SK-N-SH (cell line): ENCODE data around the gene ANGPTL8. TPM values are rescaled to one million over a fixed set of nuclear protein-coding genes. Genes with fewer than 3 reads are reported as not detected.

ENCODE experiments used
- CTCF ChIA-PET: fragments of 300-600, 350-600 bp; formaldehyde crosslinking; extraction: SDS; loops from one replicate; lab custom pipeline; 2021; lab: Yijun Ruan, JAX
- POLR2A ChIA-PET: fragments of 350-600 bp; sonication (Branson Sonifier 250); formaldehyde crosslinking; extraction: SDS; loops from one replicate; lab custom pipeline; 2020; ENCODE audit warnings: antibody characterized with exemption, inconsistent platforms; lab: Yijun Ruan, JAX
- DNase-seq: peaks from one replicate; pipeline ENCODE4 v3.0.0; 2012
- H2AFZ ChIP-seq: fragments of 200-600 bp; sonication (generic); 2 replicates; pipeline ENCODE4 v1.8.1; 2016; ENCODE audit warnings: antibody characterized with exemption, mild to moderate bottlenecking, low read depth
- H3F3A ChIP-seq: fragments of 200-600 bp; sonication (generic); replicated peaks from 2 replicates; pipeline ENCODE3; 2016; ENCODE audit warnings: antibody characterized with exemption, mild to moderate bottlenecking; ENCODE audit not compliant: insufficient read depth
- H3K27ac ChIP-seq, 2 experiments: fragments of 200-500 bp in 1 of 2; fragments of 200-600 bp in 1 of 2; sonication (Bioruptor generic) in 1 of 2; sonication (generic), shearing (Covaris generic) in 1 of 2; 2 replicates each; pipeline versions ENCODE4 v1.5.1 to v1.6.1; 2014 to 2016; ENCODE audit warnings: low read depth in 2 of 2, inconsistent platforms in 1 of 2, low read length in 1 of 2, mild to moderate bottlenecking in 1 of 2, mixed read lengths in 1 of 2
- H3K27me3 ChIP-seq: fragments of 200-600 bp; sonication (generic), shearing (Covaris generic); 2 replicates; pipeline ENCODE4 v1.6.1; 2016; ENCODE audit warnings: mixed run types; ENCODE audit not compliant: insufficient read depth
- H3K36me3 ChIP-seq, 2 experiments: fragments of 200-500 bp in 1 of 2; fragments of 200-600 bp in 1 of 2; sonication (Bioruptor generic) in 1 of 2; sonication (generic) in 1 of 2; replicated peaks in 1 of 2; 2 replicates each; pipeline versions ENCODE3 to v1.5.1; 2014 to 2016; ENCODE audit warnings: low read length in 1 of 2, mild to moderate bottlenecking in 1 of 2; ENCODE audit not compliant: insufficient read depth in 2 of 2, control insufficient read depth in 1 of 2
- H3K4me1 ChIP-seq, 2 experiments: fragments of 200-500 bp in 1 of 2; fragments of 200-600 bp in 1 of 2; sonication (Bioruptor generic) in 1 of 2; sonication (generic), shearing (Covaris generic) in 1 of 2; 2 replicates each; pipeline versions ENCODE4 v1.5.1 to v1.6.1; 2014 to 2016; ENCODE audit warnings: low read depth in 1 of 2, low read length in 1 of 2, mixed run types in 1 of 2; ENCODE audit not compliant: insufficient read depth in 2 of 2, control insufficient read depth in 1 of 2
- H3K4me2 ChIP-seq: fragments of 200-600 bp; sonication (generic), shearing (Covaris generic); 2 replicates; pipeline ENCODE4 v1.6.1; 2017; ENCODE audit warnings: mixed run types
- H3K4me3 ChIP-seq, 2 experiments: fragments of 200-500 bp in 1 of 2; fragments of 200-600 bp in 1 of 2; sonication (Bioruptor generic) in 1 of 2; sonication (generic), shearing (Covaris generic) in 1 of 2; 2 replicates each; pipeline versions ENCODE4 v1.5.1 to v1.8.1; 2014 to 2016; ENCODE audit warnings: low read depth in 2 of 2, inconsistent platforms in 1 of 2, low read length in 1 of 2, mild to moderate bottlenecking in 1 of 2, mixed read lengths in 1 of 2, moderate library complexity in 1 of 2
- H3K79me2 ChIP-seq: fragments of 200-600 bp; sonication (generic); 2 replicates; pipeline ENCODE4 v1.8.1; 2017; ENCODE audit warnings: mild to moderate bottlenecking; ENCODE audit not compliant: insufficient read depth
- H3K9ac ChIP-seq: fragments of 200-600 bp; sonication (generic); 2 replicates; pipeline ENCODE4 v1.6.1; 2017; ENCODE audit warnings: mixed run types
- H3K9me2 ChIP-seq: fragments of 200-600 bp; sonication (generic); 2 replicates; pipeline ENCODE4 v1.6.1; 2017; ENCODE audit warnings: mixed run types
- H3K9me3 ChIP-seq: fragments of 200-600 bp; sonication (generic); 2 replicates; pipeline ENCODE4 v1.6.1; 2017; ENCODE audit warnings: mixed run types, mild to moderate bottlenecking, moderate library complexity
- H4K20me1 ChIP-seq: fragments of 200-600 bp; sonication (generic); 2 replicates; pipeline ENCODE4 v1.6.1; 2017; ENCODE audit warnings: mild to moderate bottlenecking, mixed run types; ENCODE audit not compliant: insufficient read depth
- FOXM1 ChIP-seq: IDR thresholded peaks from 2 replicates; pipeline ENCODE4 v1.4.0; 2012; ENCODE audit warnings: low read depth, mild to moderate bottlenecking
- RCOR1 ChIP-seq: fragments of 150-350 bp; IDR thresholded peaks from 2 replicates; pipeline ENCODE4 v1.6.1; 2017; ENCODE audit warnings: antibody characterized with exemption, low read length
- SMC3 ChIP-seq: IDR thresholded peaks from 2 replicates; pipeline ENCODE4 v1.6.1; 2012; ENCODE audit warnings: low read depth, low read length, improper control_type of control experiment
- TEAD4 ChIP-seq: IDR thresholded peaks from 2 replicates; pipeline ENCODE4 v1.4.0; 2012; ENCODE audit warnings: mild to moderate bottlenecking, borderline replicate concordance; ENCODE audit not compliant: insufficient read depth
- WGBS: methylation state at CpG from one replicate; pipeline ENCODE4 v1.1.6; 2017; ENCODE audit warnings: low lambda C conversion rate; 5-methylcytosine and 5-hydroxymethylcytosine counted together
- polyA plus RNA-seq, 3 experiments: library from polyadenylated mRNA; depleted of rRNA; stranded (reverse); fragments of >200 nt; gene quantifications; 2 replicates each; pipeline ENCODE4 v1.2.3, GENCODE V29; 2012
- TF ChIP-seq, protein P1 (sequence below): IDR thresholded peaks from 2 replicates; pipeline ENCODE4 v1.4.0; 2012; ENCODE audit warnings: low read depth, borderline replicate concordance
- TF ChIP-seq, protein P2 (sequence below): fragments of 200-600 bp; sonication (generic); IDR thresholded peaks from 2 replicates; pipeline ENCODE4 v1.6.1; 2017; ENCODE audit warnings: antibody characterized with exemption, mild to moderate bottlenecking, moderate library complexity
- TF ChIP-seq, protein P3 (sequence below): fragments of 150-350 bp; IDR thresholded peaks from 2 replicates; pipeline ENCODE4 v1.6.1; 2017; ENCODE audit warnings: antibody characterized with exemption, low read length, low read depth, borderline replicate concordance

The ANGPTL8 gene
- polyA plus RNA-seq, 1 of the 3 experiments (the other 2 are of a cell fraction), result 0.21 TPM

DNA sequence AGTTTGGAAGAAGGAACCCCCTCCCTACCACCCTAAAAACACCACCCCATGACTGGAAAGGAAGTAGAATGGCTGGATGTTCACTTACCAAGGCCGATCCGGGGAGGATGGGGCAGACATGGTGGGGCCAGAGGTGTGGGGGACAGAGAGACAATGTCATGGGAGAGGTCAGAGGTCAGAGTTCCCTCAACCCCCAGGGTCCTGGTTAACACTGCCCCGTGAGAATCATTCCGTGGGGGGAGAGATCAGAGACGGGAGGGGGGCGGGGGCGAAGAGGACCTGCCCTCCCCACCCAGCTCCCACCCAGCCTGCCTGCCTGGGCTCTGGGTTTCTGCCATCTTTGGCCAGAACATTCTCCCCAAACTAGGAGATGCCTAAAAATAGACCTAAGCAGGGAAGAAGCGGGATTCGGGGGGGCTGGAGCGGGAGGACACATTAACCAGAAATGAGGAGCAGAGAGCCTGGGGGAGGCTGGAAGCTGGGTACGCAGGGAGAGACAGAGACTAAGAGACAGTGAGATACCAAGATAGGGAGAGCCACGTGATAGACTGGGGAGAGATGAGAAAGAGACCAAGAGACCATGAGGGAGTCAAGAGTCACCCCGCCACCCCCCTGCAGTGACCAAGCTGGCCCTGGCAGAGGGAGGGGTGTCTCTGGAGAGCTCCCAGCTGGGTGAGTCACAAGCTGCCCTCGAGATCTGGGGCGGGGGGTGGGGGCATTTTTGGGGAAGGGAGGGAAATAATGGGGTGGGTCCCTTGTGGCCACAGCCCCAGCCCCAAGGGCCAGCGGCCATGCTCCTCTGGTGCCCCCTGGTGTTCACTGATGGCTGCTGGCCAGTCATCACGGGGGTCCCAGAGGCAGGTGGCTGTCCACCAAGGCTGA lies 36.0 kb upstream of the ANGPTL8 start (continued):
- TF ChIP-seq, protein P1, sequence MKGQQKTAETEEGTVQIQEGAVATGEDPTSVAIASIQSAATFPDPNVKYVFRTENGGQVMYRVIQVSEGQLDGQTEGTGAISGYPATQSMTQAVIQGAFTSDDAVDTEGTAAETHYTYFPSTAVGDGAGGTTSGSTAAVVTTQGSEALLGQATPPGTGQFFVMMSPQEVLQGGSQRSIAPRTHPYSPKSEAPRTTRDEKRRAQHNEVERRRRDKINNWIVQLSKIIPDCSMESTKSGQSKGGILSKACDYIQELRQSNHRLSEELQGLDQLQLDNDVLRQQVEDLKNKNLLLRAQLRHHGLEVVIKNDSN, result peak; percentile 75; the same call in 1 of the 2 replicates
- TF ChIP-seq TEAD4 (no peak), FOXM1 (no peak), RCOR1 (no peak), SMC3 (peak; percentile 87)
- TF ChIP-seq, protein P2, sequence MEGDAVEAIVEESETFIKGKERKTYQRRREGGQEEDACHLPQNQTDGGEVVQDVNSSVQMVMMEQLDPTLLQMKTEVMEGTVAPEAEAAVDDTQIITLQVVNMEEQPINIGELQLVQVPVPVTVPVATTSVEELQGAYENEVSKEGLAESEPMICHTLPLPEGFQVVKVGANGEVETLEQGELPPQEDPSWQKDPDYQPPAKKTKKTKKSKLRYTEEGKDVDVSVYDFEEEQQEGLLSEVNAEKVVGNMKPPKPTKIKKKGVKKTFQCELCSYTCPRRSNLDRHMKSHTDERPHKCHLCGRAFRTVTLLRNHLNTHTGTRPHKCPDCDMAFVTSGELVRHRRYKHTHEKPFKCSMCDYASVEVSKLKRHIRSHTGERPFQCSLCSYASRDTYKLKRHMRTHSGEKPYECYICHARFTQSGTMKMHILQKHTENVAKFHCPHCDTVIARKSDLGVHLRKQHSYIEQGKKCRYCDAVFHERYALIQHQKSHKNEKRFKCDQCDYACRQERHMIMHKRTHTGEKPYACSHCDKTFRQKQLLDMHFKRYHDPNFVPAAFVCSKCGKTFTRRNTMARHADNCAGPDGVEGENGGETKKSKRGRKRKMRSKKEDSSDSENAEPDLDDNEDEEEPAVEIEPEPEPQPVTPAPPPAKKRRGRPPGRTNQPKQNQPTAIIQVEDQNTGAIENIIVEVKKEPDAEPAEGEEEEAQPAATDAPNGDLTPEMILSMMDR, result peak; percentile 79
- TF ChIP-seq, all 33 proteins: peak for 9

DNA sequence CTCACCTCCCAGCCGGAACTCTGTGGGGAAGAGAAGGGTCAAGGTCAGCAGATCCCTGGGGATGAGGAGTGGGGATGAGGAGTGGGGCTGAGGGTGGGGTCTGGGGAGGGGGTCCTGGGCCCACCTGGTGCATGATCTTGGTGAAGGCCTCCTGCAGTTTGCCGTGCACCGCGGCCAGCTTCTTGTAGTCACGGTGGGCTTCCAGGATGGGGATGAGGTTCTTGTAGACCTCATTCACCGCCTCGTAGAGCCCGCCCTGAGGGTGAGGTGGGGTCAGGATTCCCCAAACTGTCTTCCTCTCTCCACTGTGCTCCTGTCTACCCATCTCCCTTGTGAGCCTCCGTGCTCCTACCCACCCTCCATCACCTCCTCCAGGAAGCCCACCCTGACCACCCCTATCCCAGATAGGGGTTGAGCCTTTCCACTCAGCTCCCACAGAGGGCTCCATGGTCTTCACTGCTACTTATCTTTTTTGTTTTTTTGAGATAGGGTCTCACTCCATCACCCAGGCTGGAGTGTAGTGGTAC lies 35.3 kb upstream of the ANGPTL8 start:
- Histone ChIP-seq H3K9me3 (no peaks in the 10 kb centered on the region), H3K9me2 (no peaks in the 10 kb centered on the region), H3K9ac (no peak overlapping the region), H3K4me1 (peaks cover 4 to 8% of the 10 kb centered on the region in 2 experiments; a peak in 3 of 4 replicates), H3K4me2 (peak overlapping the region; percentile 45; the same call in 1 of the 2 replicates), H2AFZ (no peak overlapping the region), H4K20me1 (peaks cover under 1% of the 10 kb centered on the region; the same call in 1 of the 2 replicates), H3F3A (peaks cover 24% of the 10 kb centered on the region), H3K79me2 (no peaks in the 10 kb centered on the region), H3K4me3 (no peak overlapping the region), H3K27ac (no peak overlapping the region), H3K27me3 (no peaks in the 10 kb centered on the region), H3K36me3 (no peaks in the 10 kb centered on the region)
- ChIA-PET CTCF (interaction anchor here (0.7 to 6.6 kb wide), 22 partner anchors 9 to 268 kb away, joined by 3 to 64 read pairs (median 4); no protein-coding TSS in a partner anchor), POLR2A (no interaction called here)
- no peak for DNase-seq
- TF ChIP-seq, protein P3, sequence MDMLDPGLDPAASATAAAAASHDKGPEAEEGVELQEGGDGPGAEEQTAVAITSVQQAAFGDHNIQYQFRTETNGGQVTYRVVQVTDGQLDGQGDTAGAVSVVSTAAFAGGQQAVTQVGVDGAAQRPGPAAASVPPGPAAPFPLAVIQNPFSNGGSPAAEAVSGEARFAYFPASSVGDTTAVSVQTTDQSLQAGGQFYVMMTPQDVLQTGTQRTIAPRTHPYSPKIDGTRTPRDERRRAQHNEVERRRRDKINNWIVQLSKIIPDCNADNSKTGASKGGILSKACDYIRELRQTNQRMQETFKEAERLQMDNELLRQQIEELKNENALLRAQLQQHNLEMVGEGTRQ, result no peak
- TF ChIP-seq, protein P2, result peak; percentile 17; the same call in 1 of the 2 replicates
- WGBS, result 70% methylated on average over 6 of the region's 9 CpGs
